ENCODE data around the gene PAX4.

The PAX4 gene, protein sequence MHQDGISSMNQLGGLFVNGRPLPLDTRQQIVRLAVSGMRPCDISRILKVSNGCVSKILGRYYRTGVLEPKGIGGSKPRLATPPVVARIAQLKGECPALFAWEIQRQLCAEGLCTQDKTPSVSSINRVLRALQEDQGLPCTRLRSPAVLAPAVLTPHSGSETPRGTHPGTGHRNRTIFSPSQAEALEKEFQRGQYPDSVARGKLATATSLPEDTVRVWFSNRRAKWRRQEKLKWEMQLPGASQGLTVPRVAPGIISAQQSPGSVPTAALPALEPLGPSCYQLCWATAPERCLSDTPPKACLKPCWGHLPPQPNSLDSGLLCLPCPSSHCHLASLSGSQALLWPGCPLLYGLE

DNA sequence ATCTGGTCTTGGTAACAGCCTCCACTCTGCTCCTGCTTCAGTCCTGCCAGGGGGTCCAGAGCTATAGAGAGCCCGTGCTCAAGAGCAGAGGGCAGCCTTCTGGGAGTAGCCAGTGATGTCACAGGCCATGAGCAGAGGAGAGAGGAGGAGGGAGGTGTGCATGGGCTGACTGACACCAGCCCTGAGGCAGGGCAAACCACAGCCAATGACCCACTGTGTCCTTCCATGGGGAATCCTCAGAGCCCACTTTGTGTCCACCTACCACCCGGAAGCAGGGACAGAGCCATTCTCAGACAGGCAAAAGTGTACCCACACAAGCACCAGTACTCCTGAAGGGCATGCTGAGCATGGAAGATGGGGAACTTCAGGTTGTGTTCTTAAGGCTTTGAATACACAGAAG is at the start of gene PAX4:
PAX4 (minus strand) TSS at position 101 of the 400 bp plus-strand sequence. CDS start 2,214 bp downstream, outside the sequence.
- no peak for DNase-seq (ENCODE audit: low spot score)
- TF ChIP-seq, protein P1, sequence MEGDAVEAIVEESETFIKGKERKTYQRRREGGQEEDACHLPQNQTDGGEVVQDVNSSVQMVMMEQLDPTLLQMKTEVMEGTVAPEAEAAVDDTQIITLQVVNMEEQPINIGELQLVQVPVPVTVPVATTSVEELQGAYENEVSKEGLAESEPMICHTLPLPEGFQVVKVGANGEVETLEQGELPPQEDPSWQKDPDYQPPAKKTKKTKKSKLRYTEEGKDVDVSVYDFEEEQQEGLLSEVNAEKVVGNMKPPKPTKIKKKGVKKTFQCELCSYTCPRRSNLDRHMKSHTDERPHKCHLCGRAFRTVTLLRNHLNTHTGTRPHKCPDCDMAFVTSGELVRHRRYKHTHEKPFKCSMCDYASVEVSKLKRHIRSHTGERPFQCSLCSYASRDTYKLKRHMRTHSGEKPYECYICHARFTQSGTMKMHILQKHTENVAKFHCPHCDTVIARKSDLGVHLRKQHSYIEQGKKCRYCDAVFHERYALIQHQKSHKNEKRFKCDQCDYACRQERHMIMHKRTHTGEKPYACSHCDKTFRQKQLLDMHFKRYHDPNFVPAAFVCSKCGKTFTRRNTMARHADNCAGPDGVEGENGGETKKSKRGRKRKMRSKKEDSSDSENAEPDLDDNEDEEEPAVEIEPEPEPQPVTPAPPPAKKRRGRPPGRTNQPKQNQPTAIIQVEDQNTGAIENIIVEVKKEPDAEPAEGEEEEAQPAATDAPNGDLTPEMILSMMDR (IDR thresholded peaks at IDR 0.05): no peak
- no peak within 1 kb of the TSS for H3K27ac ChIP-seq
- no peak within 1 kb of the TSS for H3K4me3 ChIP-seq

DNA sequence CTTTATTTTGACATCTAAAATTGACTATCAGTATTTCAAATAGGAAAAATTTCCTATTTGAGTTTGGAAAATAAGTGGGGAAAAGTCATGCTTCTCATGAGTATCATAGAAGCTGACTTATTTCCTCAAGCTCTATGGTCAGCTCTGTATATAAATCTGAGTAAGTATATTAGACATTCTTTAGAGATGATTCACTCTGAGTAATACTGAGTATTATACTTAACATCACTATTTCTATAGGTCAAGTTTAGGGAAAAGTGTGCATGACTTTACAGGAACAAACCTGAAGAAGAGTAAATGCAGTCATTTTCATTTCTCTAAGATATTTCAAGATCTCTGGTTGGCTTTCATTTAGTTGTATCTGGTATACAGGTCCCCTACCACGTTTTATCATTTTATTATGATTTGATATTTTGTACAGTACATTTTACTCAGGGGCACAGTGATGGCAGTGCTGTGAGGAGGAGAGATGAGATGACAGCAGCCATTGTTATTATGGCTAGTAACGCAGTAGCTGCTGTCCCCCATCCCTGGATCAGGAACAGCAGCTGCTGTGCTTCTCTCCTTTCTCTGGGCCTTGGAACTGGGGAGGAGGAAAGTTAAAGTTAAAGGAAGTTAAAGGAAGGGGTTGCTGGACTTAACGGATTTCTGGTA is 49.2 kb upstream of the PAX4 start:
- no peak for DNase-seq (ENCODE audit: low spot score)
- TF ChIP-seq, protein P1 (IDR thresholded peaks at IDR 0.05): no peak
- Histone ChIP-seq H3K4me3 (no peak overlapping the region), H3K27ac (no peak overlapping the region)

DNA sequence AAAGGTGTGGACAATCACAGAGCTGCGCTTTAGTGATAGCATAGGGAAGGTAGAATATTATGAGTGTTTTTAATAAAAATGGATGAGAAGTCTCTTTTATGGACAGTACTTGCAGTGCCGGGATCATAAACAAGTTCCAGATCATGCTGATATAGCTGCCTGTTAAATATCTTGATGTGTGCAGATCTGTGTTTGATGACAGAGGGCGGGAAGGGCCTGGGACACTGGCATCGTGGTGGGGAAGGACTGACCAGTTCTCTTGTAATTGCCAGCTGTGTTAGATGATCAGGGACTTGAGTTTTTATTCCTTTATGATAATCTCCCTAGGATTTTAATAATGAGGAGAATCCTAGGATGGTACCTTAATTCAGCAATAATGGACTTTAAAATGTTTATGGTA is 48.7 kb upstream of the PAX4 start:
- TF ChIP-seq, protein P1 (IDR thresholded peaks at IDR 0.05): no peak
- Histone ChIP-seq H3K4me3 (no peak overlapping the region), H3K27ac (no peak overlapping the region)
- no peak for DNase-seq (ENCODE audit: low spot score)

GRCh38 chr7:127665922-127666321 is 48.0 kb upstream of the PAX4 start:
- DNase-seq (ENCODE audit: low spot score): no peak
- no peak overlapping the region for H3K27ac ChIP-seq
- TF ChIP-seq, protein P1 (IDR thresholded peaks at IDR 0.05): no peak
- no peak overlapping the region for H3K4me3 ChIP-seq

- Histone ChIP-seq H3K4me3 (no peak overlapping the region), H3K27ac (no peak overlapping the region)
- DNase-seq (ENCODE audit: low spot score): no peak
- TF ChIP-seq, protein P1 (IDR thresholded peaks at IDR 0.05): no peak
Measured at GRCh38 chr7:127658970-127659630, 41.2 kb upstream of the PAX4 start.

DNA sequence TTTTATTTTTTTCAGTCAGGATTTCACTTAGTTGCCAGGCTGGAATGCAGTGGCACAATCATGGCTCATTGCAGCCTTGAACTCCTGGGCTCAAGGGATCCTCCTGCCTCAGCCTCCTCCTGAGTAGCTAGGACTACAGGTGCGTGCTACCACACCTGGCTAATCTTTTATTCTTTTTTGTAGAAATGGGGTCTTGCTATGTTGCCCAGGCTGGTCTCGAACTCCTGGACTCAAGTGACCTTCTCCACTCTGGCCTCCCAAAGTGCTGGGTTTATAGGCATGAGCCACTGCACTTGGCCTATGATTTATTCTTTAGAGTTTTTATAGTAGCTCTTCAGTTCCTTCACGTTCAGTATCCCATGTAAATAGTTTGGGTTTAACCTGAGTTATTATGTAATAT is 39.6 kb upstream of the PAX4 start:
- H3K4me3 ChIP-seq: no peak overlapping the region
- H3K27ac ChIP-seq: no peak overlapping the region
- no peak for DNase-seq (ENCODE audit: low spot score)
- TF ChIP-seq, protein P1 (IDR thresholded peaks at IDR 0.05): no peak
